ENCODE results near the gene EZR. TPM values are rescaled to one million over a fixed set of nuclear protein-coding genes. Genes with fewer than 3 reads are reported as not detected.

EZR gene
- total RNA-seq, 4 donors from 2014 or later = 27.4 to 94.0 (median 59.3) TPM

DNA sequence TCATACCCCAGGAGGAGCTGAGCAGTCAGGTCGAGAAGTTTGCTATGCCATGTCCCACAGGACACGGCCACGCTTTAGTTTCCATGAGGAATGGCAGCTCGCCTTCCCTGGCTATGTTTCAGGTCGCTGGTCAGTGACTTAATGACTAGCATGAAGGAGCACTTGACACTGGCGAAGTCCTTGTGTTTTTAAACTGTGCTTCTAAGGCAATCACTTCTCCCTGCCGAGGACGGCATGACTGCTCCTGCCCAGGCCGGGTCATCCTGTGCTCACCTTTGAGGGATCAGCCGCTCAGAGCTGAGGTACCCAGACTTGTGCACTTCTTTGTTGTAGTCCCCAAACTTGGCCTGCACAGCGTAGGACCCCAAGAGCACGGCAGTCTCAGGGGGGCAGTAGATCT, 34.1 kb downstream of the EZR start:
- no peaks in the 10 kb centered on the region for H3K9me3 ChIP-seq
- no peaks in the 10 kb centered on the region for H3K4me1 ChIP-seq
- H3K36me3 ChIP-seq = no peaks in the 10 kb centered on the region
- intact Hi-C loops (cut with DNase I; ENCODE audit: low total_unique reads) = no loop called here
- no peak overlapping the region for H3K4me3 ChIP-seq
- no peak for DNase-seq
- TF ChIP-seq POLR2A (IDR thresholded peaks at IDR 0.05) = no peak
- no peak for TF ChIP-seq CTCF (IDR thresholded peaks at IDR 0.05)
- no peak overlapping the region for H3K27ac ChIP-seq
- no peaks in the 10 kb centered on the region for H3K27me3 ChIP-seq

- DNase-seq = no peak
- no peak for TF ChIP-seq CTCF (IDR thresholded peaks at IDR 0.05)
- no peak for TF ChIP-seq POLR2A (IDR thresholded peaks at IDR 0.05)
- Histone ChIP-seq H3K27me3 (no peaks in the 10 kb centered on the region), H3K36me3 (no peaks in the 10 kb centered on the region), H3K4me1 (no peaks in the 10 kb centered on the region), H3K27ac (no peak overlapping the region), H3K9me3 (no peaks in the 10 kb centered on the region), H3K4me3 (no peak overlapping the region)
- intact Hi-C loops (cut with DNase I; ENCODE audit: low total_unique reads) = no loop called here
Observed at GRCh38 chr6:158784505-158784904, 34.7 kb downstream of the EZR start.

DNA sequence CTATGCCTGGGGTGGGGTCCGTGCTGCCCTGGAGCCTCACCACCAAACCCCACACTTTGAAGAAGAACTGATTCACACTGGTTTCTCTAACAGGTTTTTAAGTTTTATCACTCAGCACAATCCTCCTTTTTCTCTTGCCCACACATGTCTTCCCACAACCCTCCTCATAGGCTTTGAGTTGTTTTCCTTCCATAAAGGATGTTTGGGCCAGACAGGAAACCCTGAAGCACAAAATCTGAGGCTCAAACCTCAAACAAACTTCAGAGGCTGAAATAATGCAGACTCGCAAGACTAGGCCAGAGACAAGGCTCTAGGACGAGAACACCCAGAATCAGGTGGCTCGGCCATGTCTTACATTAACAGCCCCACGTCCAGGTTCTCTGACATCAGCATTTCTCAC, 35.3 kb downstream of the EZR start:
- intact Hi-C loops (cut with DNase I; ENCODE audit: low total_unique reads) = no loop called here
- no peaks in the 10 kb centered on the region for H3K9me3 ChIP-seq
- TF ChIP-seq POLR2A (IDR thresholded peaks at IDR 0.05) (no peak), CTCF (IDR thresholded peaks at IDR 0.05) (no peak)
- H3K27me3 ChIP-seq = no peaks in the 10 kb centered on the region
- no peak overlapping the region for H3K27ac ChIP-seq
- H3K4me3 ChIP-seq = no peak overlapping the region
- H3K36me3 ChIP-seq = no peaks in the 10 kb centered on the region
- DNase-seq = no peak
- H3K4me1 ChIP-seq = no peaks in the 10 kb centered on the region

GRCh38 chr6:158783167-158783450, 36.1 kb downstream of the EZR start:
- Histone ChIP-seq H3K27ac (no peak overlapping the region), H3K36me3 (no peaks in the 10 kb centered on the region), H3K4me1 (no peaks in the 10 kb centered on the region), H3K4me3 (no peak overlapping the region), H3K27me3 (no peaks in the 10 kb centered on the region), H3K9me3 (no peaks in the 10 kb centered on the region)
- no peak for TF ChIP-seq CTCF (IDR thresholded peaks at IDR 0.05)
- no peak for TF ChIP-seq POLR2A (IDR thresholded peaks at IDR 0.05)
- intact Hi-C loops (cut with DNase I; ENCODE audit: low total_unique reads) = no loop called here
- no peak for DNase-seq

- Histone ChIP-seq H3K4me3 (no peak overlapping the region), H3K27me3 (no peaks in the 10 kb centered on the region), H3K27ac (no peak overlapping the region), H3K36me3 (no peaks in the 10 kb centered on the region), H3K9me3 (no peaks in the 10 kb centered on the region), H3K4me1 (no peaks in the 10 kb centered on the region)
- TF ChIP-seq CTCF (IDR thresholded peaks at IDR 0.05) = no peak
- no peak for TF ChIP-seq POLR2A (IDR thresholded peaks at IDR 0.05)
- DNase-seq = no peak
- intact Hi-C loops (cut with DNase I; ENCODE audit: low total_unique reads) = no loop called here
Observed at GRCh38 chr6:158782432-158783166, 36.6 kb downstream of the EZR start.
